Measurements from ENCODE around the gene LAGE3.
"Not testable (repeated sequence)": the region's sequence is repeated elsewhere in the genome, so short reads cannot be mapped to it uniquely, and the experiment has no call there.

The LAGE3 gene

GRCh38 chrX:154508384-154508745 lies 29.3 kb upstream of the LAGE3 start:
- FAIRE-seq (no peak), DNase-seq (ENCODE audit: insufficient read length, low spot score) (no peak)
- no peak for TF ChIP-seq CTCF (IDR thresholded peaks at IDR 0.05; ENCODE audit: insufficient read depth, missing control alignments)

GRCh38 chrX:154507673-154508383 lies 28.7 kb upstream of the LAGE3 start:
- DNase-seq (ENCODE audit: insufficient read length, low spot score) (no peak), FAIRE-seq (no peak)
- TF ChIP-seq CTCF (IDR thresholded peaks at IDR 0.05; ENCODE audit: insufficient read depth, missing control alignments) = no peak

DNA sequence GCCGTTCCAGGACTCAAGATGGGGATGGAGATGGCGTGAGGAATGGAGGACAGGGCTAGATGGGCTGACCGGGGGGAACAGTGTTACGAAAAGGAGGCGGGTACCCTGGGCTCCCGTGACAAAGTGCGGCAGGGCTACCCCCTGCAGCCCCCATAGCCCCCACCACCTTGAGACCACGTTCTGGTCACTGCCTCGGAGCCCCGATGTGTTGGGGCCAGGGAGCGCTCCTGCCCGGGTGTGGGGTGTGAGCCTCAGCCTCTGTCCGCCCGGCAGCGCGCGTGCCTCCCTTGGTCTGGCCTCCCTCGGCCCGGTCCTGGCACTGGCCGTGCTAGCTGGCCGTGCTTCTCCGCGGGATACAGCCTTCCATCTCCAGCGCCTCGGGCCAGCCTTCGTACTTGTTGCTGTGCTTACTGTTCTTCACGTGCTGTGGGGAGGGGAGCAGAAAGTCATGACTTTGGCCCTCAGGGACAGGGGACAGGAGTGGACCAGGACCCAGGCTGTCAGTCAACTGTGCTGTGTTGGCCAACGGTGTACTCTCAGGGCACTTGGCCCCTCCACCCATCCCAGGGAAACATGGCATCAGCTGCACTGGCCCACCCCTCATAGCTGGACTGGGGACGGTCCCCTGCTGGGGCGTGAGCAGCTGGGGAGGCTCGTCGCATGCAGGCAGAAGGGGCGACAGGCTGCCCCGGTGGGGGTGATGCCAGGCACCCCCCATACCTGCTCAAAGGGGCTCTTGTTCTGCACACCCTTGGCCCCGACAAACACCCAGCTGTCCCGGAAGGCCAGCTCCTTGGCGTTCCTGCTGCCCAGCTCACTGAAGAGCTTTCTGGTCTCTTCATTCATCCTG lies 27.6 kb upstream of the LAGE3 start:
- FAIRE-seq = no peak
- DNase-seq (ENCODE audit: insufficient read length, low spot score) = no peak
- no peak for TF ChIP-seq CTCF (IDR thresholded peaks at IDR 0.05; ENCODE audit: insufficient read depth, missing control alignments)

GRCh38 chrX:154505734-154506133 lies 26.7 kb upstream of the LAGE3 start:
- no peak for DNase-seq (ENCODE audit: insufficient read length, low spot score)
- no peak for FAIRE-seq
- no peak for TF ChIP-seq CTCF (IDR thresholded peaks at IDR 0.05; ENCODE audit: insufficient read depth, missing control alignments)

GRCh38 chrX:154502989-154503388 lies 23.9 kb upstream of the LAGE3 start:
- no peak for DNase-seq (ENCODE audit: insufficient read length, low spot score)
- no peak for FAIRE-seq

DNA sequence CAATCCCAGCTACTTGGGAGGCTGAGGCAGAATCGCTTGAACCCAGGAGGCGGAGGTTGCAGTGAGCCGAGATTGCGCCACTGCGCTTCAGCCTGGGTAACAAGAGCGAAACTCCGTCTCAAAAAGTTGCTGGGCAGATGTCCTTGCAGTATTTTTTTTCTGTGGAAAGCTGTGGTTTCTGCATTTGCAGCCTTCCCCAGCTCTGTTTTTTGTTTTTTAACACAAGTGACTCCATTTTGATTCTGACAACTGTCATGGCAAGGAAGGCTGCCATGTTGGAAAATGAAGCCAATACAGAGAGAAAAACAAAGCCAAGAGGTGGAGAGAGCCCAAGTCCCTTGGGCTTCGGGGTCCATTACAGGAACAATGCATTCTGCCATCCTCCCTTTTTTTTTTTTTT lies 23.0 kb upstream of the LAGE3 start:
- no peak for DNase-seq (ENCODE audit: insufficient read length, low spot score)
- FAIRE-seq = no peak
- no peak for TF ChIP-seq CTCF (IDR thresholded peaks at IDR 0.05; ENCODE audit: insufficient read depth, missing control alignments)

More at GRCh38 chrX:154502989-154503388, 23.9 kb upstream of the LAGE3 start:
- no peak for TF ChIP-seq CTCF (IDR thresholded peaks at IDR 0.05; ENCODE audit: insufficient read depth, missing control alignments)

- DNase-seq (ENCODE audit: insufficient read length, low spot score); FAIRE-seq: not testable (repeated sequence)
Observed at GRCh38 chrX:154501423-154501822, 22.3 kb upstream of the LAGE3 start.

DNA sequence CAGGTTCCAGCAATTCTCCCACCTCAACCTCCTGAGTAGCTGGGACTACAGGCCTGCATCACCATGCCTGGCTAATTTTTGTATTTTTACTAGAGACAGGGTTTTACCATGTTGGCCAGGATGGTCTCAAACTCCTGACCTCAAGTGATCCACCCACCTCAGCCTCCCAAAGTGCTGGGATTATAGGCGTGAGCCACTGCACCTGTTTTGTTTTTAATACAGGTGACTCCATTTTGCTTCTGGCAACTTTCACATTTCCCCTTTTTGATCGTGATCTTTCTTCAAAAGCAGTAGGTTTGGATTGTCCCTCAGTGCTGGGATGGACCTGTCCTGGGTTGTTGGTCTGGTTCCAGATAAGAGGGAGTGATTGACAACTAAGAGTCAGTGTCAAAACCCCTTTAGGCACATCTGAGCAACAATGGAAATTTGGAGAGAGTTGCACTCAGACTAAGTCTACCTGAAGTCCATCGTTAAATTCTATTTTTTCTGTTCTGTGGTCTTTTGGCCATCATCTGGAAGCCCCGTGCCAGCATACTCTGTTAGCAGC lies 17.6 kb upstream of the LAGE3 start:
- DNase-seq (ENCODE audit: insufficient read length, low spot score); FAIRE-seq: not testable (repeated sequence)

Measured in D721Med (cell line).